ENCODE data around the gene NARF.
"Not testable (repeated sequence)": the region's sequence is repeated elsewhere in the genome, so short reads cannot be mapped to it uniquely, and the experiment has no call there.

GRCh38 chr17:82412081-82412480 is 46.5 kb upstream of the NARF start:
- not testable (repeated sequence) for TF ChIP-seq CTCF, POLR2A (IDR thresholded peaks at IDR 0.05)
